ENCODE data around the gene LYPD3.

Gene LYPD3

GRCh38 chr19:43471091-43471490, 5.7 kb upstream of the LYPD3 start:
- H3K4me3 ChIP-seq (ENCODE audit: low read depth, low read length) = no peak overlapping the region
- no peak for TF ChIP-seq CTCF (IDR thresholded peaks at IDR 0.05; ENCODE audit: low read depth, low read length)
- in situ Hi-C loops (cut with HindIII; ENCODE audit: low sequenced_read_pairs) = no loop called here
- no peak for DNase-seq (ENCODE audit: low read depth, low spot score)

- no peak for TF ChIP-seq CTCF (IDR thresholded peaks at IDR 0.05; ENCODE audit: low read depth, low read length)
- peak; percentile 23 for DNase-seq (ENCODE audit: low read depth, low spot score)
- H3K4me3 ChIP-seq (ENCODE audit: low read depth, low read length) = no peak overlapping the region
- in situ Hi-C loops (cut with HindIII; ENCODE audit: low sequenced_read_pairs) = no loop called here
These were observed 4.9 kb upstream of the LYPD3 start for GRCh38 chr19:43470288-43470687.

GRCh38 chr19:43469160-43469480, 3.7 kb upstream of the LYPD3 start:
- no peak for DNase-seq (ENCODE audit: low read depth, low spot score)
- H3K4me3 ChIP-seq (ENCODE audit: low read depth, low read length) = no peak overlapping the region
- no peak for TF ChIP-seq CTCF (IDR thresholded peaks at IDR 0.05; ENCODE audit: low read depth, low read length)
- in situ Hi-C loops (cut with HindIII; ENCODE audit: low sequenced_read_pairs) = no loop called here

GRCh38 chr19:43468354-43469159, 3.1 kb upstream of the LYPD3 start:
- no peak overlapping the region for H3K4me3 ChIP-seq (ENCODE audit: low read depth, low read length)
- in situ Hi-C loops (cut with HindIII; ENCODE audit: low sequenced_read_pairs) = no loop called here
- no peak for DNase-seq (ENCODE audit: low read depth, low spot score)
- no peak for TF ChIP-seq CTCF (IDR thresholded peaks at IDR 0.05; ENCODE audit: low read depth, low read length)

- H3K4me3 ChIP-seq (ENCODE audit: low read depth, low read length) = no peak overlapping the region
- no peak for TF ChIP-seq CTCF (IDR thresholded peaks at IDR 0.05; ENCODE audit: low read depth, low read length)
- peak; percentile 19 for DNase-seq (ENCODE audit: low read depth, low spot score)
- in situ Hi-C loops (cut with HindIII; ENCODE audit: low sequenced_read_pairs) = no loop called here
These were observed 2.3 kb upstream of the LYPD3 start for GRCh38 chr19:43467730-43468129.

GRCh38 chr19:43467276-43467675, 1.9 kb upstream of the LYPD3 start:
- H3K4me3 ChIP-seq (ENCODE audit: low read depth, low read length) = no peak overlapping the region
- in situ Hi-C loops (cut with HindIII; ENCODE audit: low sequenced_read_pairs) = no loop called here
- DNase-seq (ENCODE audit: low read depth, low spot score) = no peak
- no peak for TF ChIP-seq CTCF (IDR thresholded peaks at IDR 0.05; ENCODE audit: low read depth, low read length)

Data from astrocyte of the spinal cord (primary cell).